ENCODE results near the gene PPP1R3E.
A peak's percentile ranks its signal among the peaks of the same experiment; 100 is the strongest.

PPP1R3E gene

GRCh38 chr14:23322568-23323517, 20.2 kb upstream of the PPP1R3E start:
- no peak for DNase-seq (ENCODE audit: low read depth)

GRCh38 chr14:23321572-23322547, 19.2 kb upstream of the PPP1R3E start:
- DNase-seq (ENCODE audit: low read depth), result peak; percentile 20

- DNase-seq (ENCODE audit: low read depth), result peak; percentile 94
Measured at GRCh38 chr14:23320584-23321571, 18.2 kb upstream of the PPP1R3E start, which contains the start of gene PABPN1. TSS of gene PABPN1 (plus strand) at chr14:23321457. CDS start at chr14:23321470, 13 bp downstream.

GRCh38 chr14:23319746-23320583, 17.3 kb upstream of the PPP1R3E start:
- DNase-seq (ENCODE audit: low read depth), result no peak

GRCh38 chr14:23316300-23316699, 13.6 kb upstream of the PPP1R3E start:
- no peak for DNase-seq (ENCODE audit: low read depth)

GRCh38 chr14:23310546-23310945, 7.9 kb upstream of the PPP1R3E start:
- no peak for DNase-seq (ENCODE audit: low read depth)

GRCh38 chr14:23308721-23309445, 6.2 kb upstream of the PPP1R3E start:
- DNase-seq (ENCODE audit: low read depth), result no peak

GRCh38 chr14:23307687-23308644, 5.3 kb upstream of the PPP1R3E start:
- no peak for DNase-seq (ENCODE audit: low read depth)

- DNase-seq (ENCODE audit: low read depth), result no peak
Measured at GRCh38 chr14:23307146-23307530, 4.5 kb upstream of the PPP1R3E start.

GRCh38 chr14:23306412-23307145, 3.9 kb upstream of the PPP1R3E start, which contains the start of gene BCL2L2:
TSS of gene BCL2L2 (plus strand) at chr14:23306833. CDS start at chr14:23307768, 935 bp downstream.
- no peak for DNase-seq (ENCODE audit: low read depth)

GRCh38 chr14:23301969-23302289, 730 bp downstream of the PPP1R3E start:
- DNase-seq (ENCODE audit: low read depth), result no peak

GRCh38 chr14:23301288-23301968, 1.2 kb downstream of the PPP1R3E start:
- peak; percentile 93 for DNase-seq (ENCODE audit: low read depth)

- no peak for DNase-seq (ENCODE audit: low read depth)
Measured at GRCh38 chr14:23300687-23301223, 1.9 kb downstream of the PPP1R3E start.

GRCh38 chr14:23299986-23300686, 2.5 kb downstream of the PPP1R3E start:
- DNase-seq (ENCODE audit: low read depth), result no peak

- DNase-seq (ENCODE audit: low read depth), result no peak
Measured at GRCh38 chr14:23299211-23299957, 3.3 kb downstream of the PPP1R3E start.

Data from activated T-cell treated with anti-CD3 and anti-CD28 coated beads for 1 hour (primary cell).